Measurements from ENCODE around the gene SPINT2. TPM values are rescaled to one million over a fixed set of nuclear protein-coding genes. Genes with fewer than 3 reads are reported as not detected.

The SPINT2 gene
- total RNA-seq, 4 donors from 2014 or later, result 4.7 to 46.7 (median 12.8) TPM

- no peak for TF ChIP-seq CTCF (IDR thresholded peaks at IDR 0.05; ENCODE audit: low read depth)
Measured at GRCh38 chr19:38310279-38310670, 45.9 kb downstream of the SPINT2 start.

- no peak for TF ChIP-seq CTCF (IDR thresholded peaks at IDR 0.05; ENCODE audit: low read depth)
Measured at GRCh38 chr19:38310986-38311385, 46.6 kb downstream of the SPINT2 start.

GRCh38 chr19:38315657-38316476 is 51.5 kb downstream of the SPINT2 start, which contains the start of gene YIF1B:
TSS of gene YIF1B (minus strand) at chr19:38315947. CDS start at chr19:38315917, 30 bp downstream.
- TF ChIP-seq CTCF (IDR thresholded peaks at IDR 0.05; ENCODE audit: low read depth), result no peak

- no peak for TF ChIP-seq CTCF (IDR thresholded peaks at IDR 0.05; ENCODE audit: low read depth)
Measured at GRCh38 chr19:38316477-38317067, 52.2 kb downstream of the SPINT2 start.

GRCh38 chr19:38317104-38317612 is 52.8 kb downstream of the SPINT2 start:
- TF ChIP-seq CTCF (IDR thresholded peaks at IDR 0.05; ENCODE audit: low read depth), result no peak

GRCh38 chr19:38318660-38319059 is 54.3 kb downstream of the SPINT2 start:
- no peak for TF ChIP-seq CTCF (IDR thresholded peaks at IDR 0.05; ENCODE audit: low read depth)
